Sigmoid colon (tissue), 4 donors: ENCODE results near the gene TRABD2B.

Source experiments
- CTCF ChIP-seq, 4 experiments: fragments of 450-650 bp in 3 of 4; fragments of 200-600 bp in 1 of 4; IDR thresholded peaks; one replicate each; pipeline ENCODE4 v1.5.1; 2016 to 2019; ENCODE audit warnings: antibody characterized with exemption in 4 of 4, mild to moderate bottlenecking in 3 of 4, moderate library complexity in 2 of 4
- POLR2A ChIP-seq, 2 donors: fragments of 450-650 bp; IDR thresholded peaks; one replicate each; pipeline ENCODE4 v1.6.1; 2016; ENCODE audit warnings: antibody characterized with exemption in 2 of 2, mild to moderate bottlenecking in 2 of 2, moderate library complexity in 2 of 2
- POLR2AphosphoS5 ChIP-seq, 4 donors: sonication (generic); formaldehyde crosslinking; IDR thresholded peaks; one replicate each; pipeline ENCODE4 v1.6.1; 2017; ENCODE audit warnings: antibody characterized with exemption in 4 of 4

GRCh38 chr1:47830641-47831333, 166.4 kb downstream of the TRABD2B start:
- TF ChIP-seq CTCF (IDR thresholded peaks at IDR 0.05) (no peak), POLR2A (IDR thresholded peaks at IDR 0.05) (no peak), POLR2AphosphoS5 (IDR thresholded peaks at IDR 0.05) (no peak)
